ENCODE results near the gene SYTL3.

Gene SYTL3

DNA sequence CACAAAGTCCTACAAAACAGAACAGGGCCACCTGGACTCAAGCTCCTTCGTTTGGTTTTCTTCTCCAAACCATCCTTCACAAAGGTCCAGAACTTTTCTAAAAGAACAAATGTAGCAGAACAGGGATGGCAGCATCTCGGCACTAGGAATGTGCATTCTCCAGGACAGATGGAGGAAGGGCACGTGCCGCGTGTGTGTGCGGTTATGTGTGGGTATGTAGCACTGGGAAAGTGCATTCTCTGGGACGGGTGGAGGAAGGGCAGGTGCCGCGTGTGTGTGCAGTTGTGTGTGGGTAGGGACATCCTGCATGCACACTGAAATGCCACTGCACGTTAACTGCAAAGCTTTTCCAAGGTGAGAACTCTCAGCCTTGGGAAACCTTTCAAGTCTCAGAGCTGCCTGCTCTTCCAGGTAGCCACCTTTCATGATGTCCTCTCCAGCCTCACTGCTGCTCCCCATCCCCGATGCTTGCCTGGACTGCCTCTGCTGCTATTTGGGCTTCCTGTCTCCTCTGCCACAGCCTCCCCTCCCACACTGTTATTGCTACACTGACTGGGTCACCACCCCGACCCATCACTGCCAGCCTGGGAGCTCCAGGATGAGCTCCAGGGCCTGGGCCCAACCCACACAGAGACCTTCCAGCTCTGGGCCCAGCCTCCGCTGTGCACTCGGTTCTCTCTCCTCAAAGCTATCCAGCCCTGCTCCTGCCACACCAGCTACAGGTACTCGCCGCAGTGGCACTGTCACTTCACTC lies 121.7 kb downstream of the SYTL3 start:
- Mint-ChIP-seq H3K4me3 (no peak overlapping the region), H3K36me3 (ENCODE audit: low read depth) (peaks cover 86% of the 10 kb centered on the region), H3K27ac (peak overlapping the region; percentile 54), H3K27me3 (ENCODE audit: low read depth) (no peaks in the 10 kb centered on the region), H3K4me1 (ENCODE audit: low read depth) (peaks cover 21% of the 10 kb centered on the region), H3K9me3 (no peaks in the 10 kb centered on the region)
- no peak for DNase-seq (ENCODE audit: low spot score)

DNA sequence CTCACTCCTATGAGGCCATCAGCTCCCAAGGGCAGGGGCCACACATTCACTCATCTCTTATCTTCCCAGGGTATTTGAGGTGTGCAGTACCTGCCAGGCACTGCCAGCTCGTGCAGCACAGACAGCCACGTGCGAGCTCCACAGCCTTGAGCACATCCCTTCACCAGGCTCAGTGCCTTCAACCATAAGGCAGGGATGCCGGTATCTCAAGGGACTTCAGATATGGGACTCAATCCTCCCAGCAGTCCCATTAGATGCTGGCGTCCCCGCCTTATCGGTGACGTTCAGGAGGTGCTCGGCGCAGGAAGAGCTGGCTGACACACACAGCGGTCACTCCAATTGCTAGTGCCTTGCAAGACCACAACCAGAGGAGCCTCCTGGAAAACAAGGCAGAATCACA lies 122.3 kb downstream of the SYTL3 start:
- Mint-ChIP-seq H3K27ac (peak overlapping the region; percentile 54), H3K4me3 (no peak overlapping the region), H3K9me3 (no peaks in the 10 kb centered on the region), H3K36me3 (ENCODE audit: low read depth) (peaks cover 86% of the 10 kb centered on the region), H3K27me3 (ENCODE audit: low read depth) (no peaks in the 10 kb centered on the region), H3K4me1 (ENCODE audit: low read depth) (peaks cover 23% of the 10 kb centered on the region)
- DNase-seq (ENCODE audit: low spot score) = no peak

DNA sequence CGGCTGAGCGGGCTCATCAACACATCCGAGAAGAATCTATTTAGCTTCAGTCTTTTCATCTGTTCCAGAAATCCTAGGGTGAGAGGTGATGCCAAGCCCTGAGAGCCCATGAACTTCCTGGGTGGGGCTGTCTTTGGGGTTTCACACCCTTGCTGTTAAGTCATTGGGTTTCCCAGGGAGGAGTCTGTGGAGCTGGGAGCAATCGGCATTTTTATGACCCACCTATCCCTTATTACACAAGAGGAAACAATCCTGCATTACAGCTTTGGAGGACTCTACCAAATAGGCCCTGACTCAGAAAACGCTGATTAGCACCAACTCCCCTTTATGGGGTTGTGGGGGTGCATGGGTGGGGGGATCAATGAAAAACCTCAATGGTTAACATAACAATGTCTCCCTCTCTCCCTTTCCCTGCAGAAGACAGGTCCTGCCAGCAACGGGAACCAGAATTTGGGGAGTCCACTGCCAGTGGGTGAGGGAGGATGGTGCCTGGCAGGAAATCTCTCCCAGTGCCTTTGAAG lies 123.1 kb downstream of the SYTL3 start:
- Mint-ChIP-seq H3K27ac (peak overlapping the region; percentile 41), H3K4me3 (no peak overlapping the region), H3K9me3 (no peaks in the 10 kb centered on the region), H3K27me3 (ENCODE audit: low read depth) (no peaks in the 10 kb centered on the region), H3K4me1 (ENCODE audit: low read depth) (peaks cover 25% of the 10 kb centered on the region), H3K36me3 (ENCODE audit: low read depth) (peaks cover 87% of the 10 kb centered on the region)
- no peak for DNase-seq (ENCODE audit: low spot score)

- Mint-ChIP-seq H3K9me3 (no peaks in the 10 kb centered on the region), H3K4me1 (ENCODE audit: low read depth) (peaks cover 26% of the 10 kb centered on the region), H3K4me3 (no peak overlapping the region), H3K27me3 (ENCODE audit: low read depth) (no peaks in the 10 kb centered on the region), H3K36me3 (ENCODE audit: low read depth) (peaks cover 84% of the 10 kb centered on the region), H3K27ac (peak overlapping the region; percentile 55)
- no peak for DNase-seq (ENCODE audit: low spot score)
Measured at GRCh38 chr6:158773581-158774449, 124.0 kb downstream of the SYTL3 start.

- Mint-ChIP-seq H3K9me3 (no peaks in the 10 kb centered on the region), H3K4me1 (ENCODE audit: low read depth) (peaks cover 28% of the 10 kb centered on the region), H3K27me3 (ENCODE audit: low read depth) (no peaks in the 10 kb centered on the region), H3K27ac (no peak overlapping the region), H3K36me3 (ENCODE audit: low read depth) (peaks cover 81% of the 10 kb centered on the region), H3K4me3 (no peak overlapping the region)
- DNase-seq (ENCODE audit: low spot score) = no peak
Measured at GRCh38 chr6:158774717-158775449, 125.0 kb downstream of the SYTL3 start.

DNA sequence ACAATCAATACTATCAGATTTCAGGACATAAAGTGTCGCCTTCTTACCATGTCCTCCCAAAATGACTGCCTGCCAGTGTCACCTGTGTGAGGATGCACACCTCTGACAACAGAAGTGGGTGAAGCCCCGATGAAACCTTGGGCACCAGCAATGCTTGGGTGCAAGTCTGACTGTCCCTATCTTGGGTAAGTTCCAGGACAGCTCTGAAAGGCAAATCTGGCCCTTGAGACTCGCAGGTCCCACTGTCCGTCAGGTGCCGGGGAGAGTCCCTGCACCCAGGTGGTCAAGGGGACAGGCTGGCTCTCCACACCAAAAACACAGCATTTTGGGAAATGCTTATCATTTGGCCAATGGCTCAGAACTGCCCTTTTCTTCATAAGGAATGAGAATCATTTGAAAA lies 126.0 kb downstream of the SYTL3 start:
- Mint-ChIP-seq H3K4me3 (no peak overlapping the region), H3K4me1 (ENCODE audit: low read depth) (peaks cover 30% of the 10 kb centered on the region), H3K36me3 (ENCODE audit: low read depth) (peaks cover 80% of the 10 kb centered on the region), H3K27me3 (ENCODE audit: low read depth) (no peaks in the 10 kb centered on the region), H3K9me3 (no peaks in the 10 kb centered on the region), H3K27ac (no peak overlapping the region)
- no peak for DNase-seq (ENCODE audit: low spot score)

DNA sequence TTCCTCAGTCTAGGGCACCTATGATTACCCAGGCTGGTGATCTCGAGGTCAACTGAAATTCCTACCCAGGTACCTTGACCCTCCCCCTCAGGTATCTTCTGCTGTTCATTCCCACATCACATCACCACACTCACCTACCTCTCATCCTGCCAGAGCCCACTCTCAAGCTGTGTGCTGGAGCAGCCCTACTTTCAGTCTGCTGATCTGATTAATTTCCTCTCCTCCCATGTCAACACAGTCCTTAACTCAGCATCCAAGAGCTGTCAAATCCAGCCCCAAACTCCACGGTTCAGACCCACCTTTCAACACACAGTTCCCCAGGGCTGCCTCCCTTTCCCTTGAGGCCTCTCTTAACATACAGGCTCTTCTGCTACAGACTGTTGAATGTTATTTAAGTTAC lies 126.9 kb downstream of the SYTL3 start:
- H3K27me3 Mint-ChIP-seq (ENCODE audit: low read depth) = no peaks in the 10 kb centered on the region
- DNase-seq (ENCODE audit: low spot score) = no peak
- peak overlapping the region; percentile 3 for H3K27ac Mint-ChIP-seq
- H3K9me3 Mint-ChIP-seq = no peaks in the 10 kb centered on the region
- peaks cover 24% of the 10 kb centered on the region for H3K4me1 Mint-ChIP-seq (ENCODE audit: low read depth)
- peaks cover 80% of the 10 kb centered on the region for H3K36me3 Mint-ChIP-seq (ENCODE audit: low read depth)
- H3K4me3 Mint-ChIP-seq = no peak overlapping the region

DNA sequence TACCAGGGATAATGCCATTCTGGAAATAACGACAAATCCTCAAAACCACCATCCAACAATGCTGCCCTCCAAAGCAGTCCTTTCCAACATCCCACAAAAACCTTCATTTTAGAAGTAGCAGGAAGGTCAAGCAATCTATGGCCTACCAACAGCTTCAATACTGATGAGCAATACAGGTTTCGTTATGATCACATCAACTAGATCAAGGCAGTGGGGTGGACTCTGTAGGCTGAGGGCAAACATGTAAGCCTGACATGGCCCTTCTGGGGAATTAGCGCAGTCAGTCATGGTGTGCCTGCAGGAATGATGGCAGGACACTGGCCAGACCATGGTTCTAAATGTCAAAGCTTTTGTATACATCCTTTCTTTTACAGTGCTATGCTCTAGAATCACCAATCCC lies 127.7 kb downstream of the SYTL3 start:
- peaks cover 79% of the 10 kb centered on the region for H3K36me3 Mint-ChIP-seq (ENCODE audit: low read depth)
- peaks cover 20% of the 10 kb centered on the region for H3K4me1 Mint-ChIP-seq (ENCODE audit: low read depth)
- H3K9me3 Mint-ChIP-seq = no peaks in the 10 kb centered on the region
- no peak overlapping the region for H3K4me3 Mint-ChIP-seq
- H3K27ac Mint-ChIP-seq = peak overlapping the region; percentile 51
- no peak for DNase-seq (ENCODE audit: low spot score)
- H3K27me3 Mint-ChIP-seq (ENCODE audit: low read depth) = no peaks in the 10 kb centered on the region

GRCh38 chr6:158778005-158778527 lies 128.2 kb downstream of the SYTL3 start:
- Mint-ChIP-seq H3K4me3 (no peak overlapping the region), H3K4me1 (ENCODE audit: low read depth) (peaks cover 14% of the 10 kb centered on the region)

DNA sequence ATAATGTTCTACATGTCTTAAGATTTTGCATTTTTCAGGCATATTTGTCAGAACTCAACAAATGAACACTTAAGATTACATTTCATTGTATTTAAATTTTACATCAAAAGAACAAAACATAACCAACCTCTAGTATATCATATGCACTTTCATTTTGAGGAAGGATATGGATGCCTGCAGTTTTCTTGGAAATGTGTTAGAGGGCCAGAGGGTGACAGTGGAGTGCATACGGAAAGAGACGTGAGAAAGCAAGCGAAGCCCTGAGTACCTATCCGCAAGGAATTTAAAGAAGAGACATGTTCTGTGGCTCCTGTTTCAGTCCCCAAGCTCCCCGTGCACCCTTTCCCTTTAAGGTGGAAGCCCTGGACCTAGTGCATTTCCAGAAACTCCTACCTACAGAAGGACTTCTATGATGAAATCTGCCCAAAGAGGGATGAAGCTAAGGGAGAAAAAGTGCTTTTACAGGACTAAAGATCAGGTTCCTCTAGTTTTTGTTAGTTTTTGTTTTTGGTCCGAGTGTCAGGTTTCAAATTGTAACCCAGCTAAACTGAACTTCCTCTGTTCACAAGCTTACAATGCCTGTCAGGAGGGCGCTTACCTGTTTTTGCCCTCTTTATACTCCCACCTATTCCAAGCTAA lies 130.5 kb downstream of the SYTL3 start:
- peaks cover 79% of the 10 kb centered on the region for H3K36me3 Mint-ChIP-seq (ENCODE audit: low read depth)
- H3K27ac Mint-ChIP-seq = peak overlapping the region; percentile 26
- no peak for DNase-seq (ENCODE audit: low spot score)
- no peaks in the 10 kb centered on the region for H3K9me3 Mint-ChIP-seq
- peaks cover 19% of the 10 kb centered on the region for H3K4me1 Mint-ChIP-seq (ENCODE audit: low read depth)
- no peak overlapping the region for H3K4me3 Mint-ChIP-seq
- H3K27me3 Mint-ChIP-seq (ENCODE audit: low read depth) = no peaks in the 10 kb centered on the region

More at GRCh38 chr6:158778005-158778527, 128.2 kb downstream of the SYTL3 start:
- H3K9me3 Mint-ChIP-seq = no peaks in the 10 kb centered on the region
- H3K27ac Mint-ChIP-seq = no peak overlapping the region
- H3K27me3 Mint-ChIP-seq (ENCODE audit: low read depth) = no peaks in the 10 kb centered on the region
- DNase-seq (ENCODE audit: low spot score) = no peak
- H3K36me3 Mint-ChIP-seq (ENCODE audit: low read depth) = peaks cover 79% of the 10 kb centered on the region

- Mint-ChIP-seq H3K4me3 (no peak overlapping the region), H3K27me3 (ENCODE audit: low read depth) (no peaks in the 10 kb centered on the region), H3K36me3 (ENCODE audit: low read depth) (peaks cover 77% of the 10 kb centered on the region), H3K9me3 (no peaks in the 10 kb centered on the region), H3K27ac (no peak overlapping the region), H3K4me1 (ENCODE audit: low read depth) (peaks cover 19% of the 10 kb centered on the region)
- DNase-seq (ENCODE audit: low spot score) = no peak
Measured at GRCh38 chr6:158780988-158781691, 131.3 kb downstream of the SYTL3 start.

- H3K4me3 Mint-ChIP-seq = no peak overlapping the region
- no peak for DNase-seq (ENCODE audit: low spot score)
- H3K27ac Mint-ChIP-seq = no peak overlapping the region
- peaks cover 18% of the 10 kb centered on the region for H3K4me1 Mint-ChIP-seq (ENCODE audit: low read depth)
- no peaks in the 10 kb centered on the region for H3K27me3 Mint-ChIP-seq (ENCODE audit: low read depth)
- no peaks in the 10 kb centered on the region for H3K9me3 Mint-ChIP-seq
- peaks cover 80% of the 10 kb centered on the region for H3K36me3 Mint-ChIP-seq (ENCODE audit: low read depth)
Measured at GRCh38 chr6:158781692-158782373, 132.0 kb downstream of the SYTL3 start.

Measured in T-helper 2 cell treated with Interferon-gamma antibody and Interleukin-4, amounts not matched to agents 5 μg/mL and 100 μg/mL, for 36 hours (primary cell).